Dedifferentiated amniotic fluid mesenchymal stem cell (primary cell): ENCODE results near the gene AGK.
"Not testable (repeated sequence)": the region's sequence is repeated elsewhere in the genome, so short reads cannot be mapped to it uniquely, and the experiment has no call there.

Experiments
- DNase-seq: peaks from one replicate; pipeline ENCODE4 v3.0.0-alpha.2; 2016; ENCODE audit errors: extremely low spot score

The AGK gene

DNA sequence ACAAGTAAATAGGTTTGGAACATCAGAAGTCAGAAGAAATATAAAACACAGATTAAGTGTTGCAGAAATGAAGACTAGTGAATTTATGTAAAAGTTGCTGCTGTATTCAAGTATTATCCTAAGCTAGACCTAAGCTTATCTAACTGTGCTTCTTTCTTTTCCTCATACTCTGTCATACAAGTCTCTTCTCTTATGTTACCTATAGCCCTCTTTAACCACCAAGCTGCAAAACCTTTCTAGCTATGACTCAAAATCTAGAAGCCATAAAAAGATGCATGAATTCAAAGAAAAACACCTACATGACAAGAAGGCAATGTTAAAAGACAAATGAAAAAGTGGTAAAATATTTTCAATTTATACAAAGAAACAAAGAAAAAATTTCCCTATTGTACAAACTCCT lies 127.8 kb downstream of the AGK start:
- no peak for DNase-seq

DNA sequence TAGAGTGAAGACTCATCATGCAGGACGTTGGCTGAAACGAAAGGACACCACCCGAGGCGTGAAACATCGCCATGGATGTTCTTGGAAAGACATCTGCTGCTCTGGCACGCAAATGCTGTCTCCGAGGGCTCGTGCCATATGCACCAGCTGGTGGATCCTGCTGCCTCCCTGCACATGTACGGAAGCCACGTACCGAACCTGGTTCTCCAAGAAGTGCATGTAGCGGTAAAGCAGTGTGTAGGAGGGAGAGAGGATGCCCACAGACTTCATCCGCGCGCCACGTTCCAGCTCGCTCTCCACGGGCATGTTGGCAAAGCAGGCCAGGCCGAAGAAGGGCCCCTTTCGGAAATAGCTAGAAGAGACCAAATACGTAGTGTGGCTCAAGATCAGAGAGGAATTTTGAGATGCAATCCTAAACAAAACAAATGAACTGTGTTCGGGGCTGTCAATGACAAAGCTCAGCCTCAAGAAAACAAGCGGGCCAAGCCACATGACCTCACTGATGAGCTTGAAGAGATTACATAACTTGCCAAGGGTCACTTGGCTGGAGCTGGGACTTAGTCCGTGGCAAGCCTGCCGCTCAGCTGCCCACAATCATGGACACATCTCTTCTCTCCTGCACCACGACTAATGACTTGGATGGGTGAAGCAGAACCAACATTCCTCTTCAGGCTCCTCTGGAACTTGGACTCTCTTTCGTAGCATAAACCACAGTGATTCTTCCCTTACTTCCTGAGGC lies 134.2 kb downstream of the AGK start:
- no peak for DNase-seq

DNA sequence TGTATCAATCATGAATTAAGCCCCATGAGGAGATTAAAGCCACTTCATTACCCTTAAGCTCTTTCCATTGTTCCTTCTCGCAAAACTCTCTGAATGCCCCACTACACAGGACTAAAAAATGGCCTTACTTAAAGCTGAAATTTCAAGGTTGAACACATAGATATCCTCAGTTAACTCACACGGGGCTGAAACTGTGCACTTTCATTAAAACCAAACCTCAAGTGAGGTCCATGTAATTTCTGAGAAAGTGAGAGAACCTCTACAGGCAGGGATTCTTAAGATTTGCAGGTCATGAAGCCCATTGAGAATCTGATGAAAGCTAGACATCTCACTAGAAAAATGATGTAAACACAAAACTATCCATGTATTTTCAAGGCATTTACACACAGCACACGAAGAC lies 134.9 kb downstream of the AGK start:
- DNase-seq: no peak

DNA sequence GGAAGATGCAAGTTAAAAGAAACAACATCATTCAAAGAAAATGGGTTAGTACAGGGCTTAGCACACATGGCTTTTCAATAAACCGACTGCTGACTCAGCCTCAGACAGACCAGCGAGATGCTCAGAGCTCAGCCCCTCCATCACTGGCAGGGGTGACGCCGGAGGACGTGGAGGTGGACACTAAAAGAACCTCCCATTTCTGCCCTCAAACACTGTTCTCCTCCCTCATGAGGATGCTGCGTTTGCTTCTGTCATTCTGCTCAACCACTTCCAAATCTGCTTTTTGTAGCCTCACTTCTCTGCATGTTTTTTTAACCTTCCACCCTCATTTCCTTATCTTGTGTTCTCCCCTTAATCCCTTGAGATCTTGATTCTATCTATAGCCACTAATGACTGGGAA lies 135.5 kb downstream of the AGK start:
- no peak for DNase-seq

DNA sequence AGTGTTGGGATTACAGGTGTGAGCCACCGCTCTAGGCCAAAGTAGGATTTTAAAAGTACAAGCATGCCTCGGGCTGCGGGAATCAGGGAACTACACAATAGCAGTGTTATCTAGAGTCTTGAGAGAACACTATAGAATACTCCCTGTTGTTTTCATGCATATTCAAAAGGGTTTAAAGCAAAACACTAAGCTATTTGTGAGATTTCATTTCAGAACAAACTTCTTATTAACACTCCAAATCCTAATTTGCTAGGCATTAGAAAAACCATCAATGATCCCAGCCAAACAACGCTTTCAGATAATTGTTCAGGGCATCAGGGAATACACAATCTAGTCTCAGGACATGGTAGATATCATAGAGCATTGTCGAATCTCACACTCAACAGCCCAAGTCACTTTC lies 136.8 kb downstream of the AGK start:
- DNase-seq: no peak

- DNase-seq: not testable (repeated sequence)
These were observed 138.0 kb downstream of the AGK start for GRCh38 chr7:141689072-141689825.

DNA sequence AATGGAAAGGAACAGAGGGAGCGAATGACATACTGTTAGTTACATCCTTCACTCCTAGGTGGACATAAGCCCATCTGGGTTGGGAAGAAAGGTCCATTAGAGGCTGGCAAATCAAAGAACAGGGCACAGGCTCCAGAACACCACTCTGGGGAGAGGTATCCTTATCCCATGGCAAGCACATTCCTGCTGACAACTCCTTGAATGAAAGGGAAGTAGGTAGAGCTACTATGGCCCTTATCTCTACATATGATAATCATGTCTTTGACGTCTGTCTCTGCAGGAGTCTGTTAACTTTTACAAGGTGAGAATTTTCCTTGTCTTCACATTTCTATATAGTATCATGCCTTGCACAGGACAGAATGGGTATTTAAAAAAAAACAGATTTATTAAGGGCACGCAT lies 140.3 kb downstream of the AGK start:
- DNase-seq: no peak

DNA sequence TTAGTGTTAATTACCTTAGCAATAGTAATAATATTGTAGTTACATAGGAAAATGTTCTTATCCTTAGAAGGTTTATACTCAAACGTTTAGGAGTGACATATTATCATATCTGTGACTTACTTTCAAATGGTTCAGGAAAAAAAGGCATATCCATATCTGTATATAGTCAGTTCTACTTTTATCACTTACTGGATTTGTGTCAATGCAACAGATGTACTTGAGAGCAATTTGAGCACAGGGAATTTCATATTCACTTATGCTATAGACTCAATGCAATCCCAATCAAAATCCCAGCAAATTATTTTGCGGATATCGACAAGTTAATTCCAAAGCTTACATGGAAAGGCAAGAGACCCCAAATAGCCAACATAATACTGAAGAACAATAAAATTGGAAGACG lies 140.8 kb downstream of the AGK start:
- no peak for DNase-seq

DNA sequence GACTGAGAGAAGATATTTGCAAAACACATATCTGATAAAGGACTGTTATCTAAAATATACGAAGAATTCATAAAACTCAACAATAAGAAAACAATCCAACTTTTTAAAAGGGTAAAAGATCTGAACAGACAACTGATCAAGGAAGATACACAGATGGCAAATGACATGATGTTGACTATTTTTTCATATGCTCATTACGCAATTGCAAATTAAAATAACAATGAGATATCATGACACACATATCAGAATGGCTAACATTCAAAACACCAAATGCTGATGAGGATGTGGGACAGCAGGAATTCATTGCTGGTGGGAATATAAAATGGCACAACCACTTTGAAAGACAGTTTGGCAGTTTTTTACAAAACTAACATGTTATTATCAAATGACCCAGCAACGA lies 141.9 kb downstream of the AGK start:
- DNase-seq: no peak

DNA sequence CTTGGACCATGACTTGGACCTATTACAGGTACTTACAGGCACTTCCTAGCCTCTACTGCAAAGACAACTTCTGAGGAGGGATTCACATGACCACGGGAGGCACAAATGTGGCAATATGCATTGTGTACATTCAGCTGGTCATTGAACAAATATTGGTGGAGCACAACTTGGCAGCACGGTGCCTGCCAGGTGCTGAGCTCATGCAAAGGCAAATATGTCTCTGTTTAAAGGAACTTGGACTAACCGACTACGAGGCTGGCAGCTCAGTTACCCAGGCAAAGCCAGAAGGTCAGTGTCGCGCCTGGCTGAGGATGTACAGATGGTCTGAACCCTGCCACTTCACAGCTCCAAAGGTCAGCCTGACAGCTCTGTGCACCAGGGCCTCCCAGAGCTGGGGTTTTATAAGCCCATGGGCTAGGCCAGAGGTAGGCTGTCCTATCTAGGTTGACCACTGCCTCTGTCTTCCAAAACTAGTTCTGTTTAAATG lies 144.6 kb downstream of the AGK start:
- DNase-seq: no peak

DNA sequence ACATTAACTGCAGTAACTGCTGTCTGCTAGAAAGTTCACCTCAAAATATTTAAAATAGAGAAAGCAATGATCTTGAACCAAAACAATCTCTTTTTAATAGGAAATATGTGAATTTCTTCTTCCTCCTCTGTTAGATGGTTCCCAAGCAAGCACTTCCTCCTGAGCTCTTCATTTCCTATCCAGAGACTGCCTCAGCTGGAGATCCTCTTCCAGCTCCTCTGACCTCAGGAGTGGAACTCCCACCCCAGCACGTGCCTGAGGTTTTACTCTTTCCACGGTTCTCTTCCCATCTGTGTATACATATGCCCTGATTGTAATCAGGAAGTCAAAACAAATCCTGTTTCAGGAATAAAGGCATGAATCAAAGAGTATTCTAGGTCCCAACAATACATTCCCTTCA lies 145.1 kb downstream of the AGK start:
- no peak for DNase-seq

DNA sequence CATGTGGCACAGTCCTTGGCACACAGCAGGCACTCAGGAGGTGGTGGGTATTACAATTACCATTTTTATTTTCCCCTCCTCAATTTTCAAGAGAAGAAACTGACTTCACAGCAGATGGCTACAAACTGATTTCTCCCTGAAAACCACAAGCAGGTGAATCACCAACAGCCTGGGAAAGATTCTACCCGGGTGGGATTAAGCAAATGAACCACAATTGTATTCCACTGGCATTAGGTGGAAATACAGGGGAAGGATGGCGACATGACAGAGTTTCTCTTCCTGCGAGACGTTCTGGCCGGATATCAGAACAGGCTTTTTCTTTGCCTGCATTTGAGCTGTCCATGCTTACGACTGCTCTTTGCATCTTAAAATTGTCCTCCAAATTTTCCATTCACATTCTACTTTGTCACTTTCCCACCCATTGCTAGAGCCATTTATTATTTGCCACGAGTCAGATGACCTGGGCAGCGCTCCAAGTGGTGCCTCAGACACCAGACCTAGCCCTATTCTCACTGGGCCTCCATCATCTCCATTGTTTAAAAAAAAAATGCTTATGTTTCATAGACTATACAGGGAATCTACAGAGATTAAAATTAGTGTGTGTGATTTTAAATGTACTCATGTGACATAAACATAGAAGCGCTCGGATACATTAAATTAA lies 146.1 kb downstream of the AGK start:
- DNase-seq: no peak

- no peak for DNase-seq
These were observed 147.2 kb downstream of the AGK start for GRCh38 chr7:141698247-141699015.

- no peak for DNase-seq
These were observed 148.7 kb downstream of the AGK start for GRCh38 chr7:141699860-141700259.

DNA sequence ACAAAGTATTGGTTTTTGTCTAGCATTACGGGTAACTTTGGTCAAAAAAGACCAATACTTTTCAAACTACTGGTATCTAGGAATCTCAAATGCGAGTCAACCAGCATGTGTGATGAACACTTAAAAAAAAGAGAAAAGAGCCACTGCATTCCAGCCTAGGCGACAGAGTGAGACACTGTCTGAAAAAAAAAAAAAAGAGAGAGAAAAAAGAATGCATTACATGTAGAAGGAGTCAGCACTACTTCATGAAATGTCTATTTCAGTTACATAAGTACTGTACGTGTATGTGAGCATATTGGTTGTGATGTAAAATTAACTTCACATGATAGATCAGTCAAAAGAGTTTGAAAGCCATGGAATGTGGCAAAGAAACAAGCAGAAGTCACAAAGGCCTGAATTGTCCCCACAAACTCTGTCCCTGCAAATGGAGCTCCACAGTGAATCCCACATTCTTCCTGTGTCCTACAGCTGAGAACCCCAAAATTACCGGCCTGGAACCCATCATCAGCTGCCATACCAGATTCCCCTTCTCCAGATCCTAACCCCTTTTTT lies 149.2 kb downstream of the AGK start:
- DNase-seq: no peak

- no peak for DNase-seq
These were observed 149.7 kb downstream of the AGK start for GRCh38 chr7:141700848-141701371.

- DNase-seq: no peak
These were observed 150.4 kb downstream of the AGK start for GRCh38 chr7:141701489-141702046.

GRCh38 chr7:141702047-141702567 lies 150.9 kb downstream of the AGK start, which contains the start of gene DENND11:
DENND11 (minus strand) TSS chr7:141702166; CDS start chr7:141702153, 13 bp downstream.
- DNase-seq: no peak

GRCh38 chr7:141702892-141703291 lies 151.7 kb downstream of the AGK start:
- DNase-seq: no peak

- DNase-seq: no peak
These were observed 152.9 kb downstream of the AGK start for GRCh38 chr7:141704112-141704511.

- DNase-seq: no peak
These were observed 153.5 kb downstream of the AGK start for GRCh38 chr7:141704741-141705140.
